Keratinocyte (primary cell): Measurements from ENCODE around the gene EPHA3.

ENCODE experiments used
- CTCF ChIP-seq, 3 experiments: IDR thresholded peaks in 1 of 3; conservative IDR thresholded peaks in 1 of 3; optimal IDR thresholded peaks in 1 of 3; 2 replicates in 2 of 3; 3 replicates in 1 of 3; pipeline versions ENCODE3 to v1.5.1; 2011; ENCODE audit warnings: low read length in 3 of 3, mild to moderate bottlenecking in 3 of 3, moderate library complexity in 2 of 3, control low read depth in 1 of 3, inconsistent platforms in 1 of 3; ENCODE audit not compliant: insufficient read depth in 2 of 3; ENCODE audit errors: extremely low read depth in 1 of 3
- EZH2 ChIP-seq: IDR thresholded peaks from one replicate; pipeline ENCODE4 v1.6.1; 2012; ENCODE audit warnings: inconsistent platforms, mild to moderate bottlenecking, low read length, moderate library complexity

GRCh38 chr3:89246326-89246725, 138.9 kb downstream of the EPHA3 start:
- TF ChIP-seq EZH2, result no peak
- no peak for TF ChIP-seq CTCF (optimal IDR thresholded peaks at IDR 0.05 in 1 of 3, IDR thresholded peaks at IDR 0.05 in 1 of 3, conservative IDR thresholded peaks at IDR 0.05 in 1 of 3; ENCODE audit: extremely low read depth in 1 of 3, insufficient read depth in 2 of 3, low read length in 3 of 3)
